Choroid plexus epithelial cell (primary cell): ENCODE results near the gene CELA2A.

Source experiments
- DNase-seq: peaks from one replicate; pipeline ENCODE4 v3.0.0-alpha.2; 2010; ENCODE audit warnings: low read depth
- H3K4me3 ChIP-seq: 2 replicates; pipeline ENCODE4 v1.5.1; 2011; ENCODE audit warnings: low read depth, mild to moderate bottlenecking, control low read depth, low read length, moderate library complexity
- CTCF ChIP-seq: conservative IDR thresholded peaks from 2 replicates; pipeline ENCODE4 v1.5.1; 2011; ENCODE audit warnings: low read depth, mild to moderate bottlenecking, control low read depth, inconsistent platforms, low read length, moderate library complexity

The CELA2A gene

GRCh38 chr1:15418806-15419515 is 37.6 kb upstream of the CELA2A start:
- TF ChIP-seq CTCF = no peak
- H3K4me3 ChIP-seq = no peak overlapping the region
- peak; percentile 68 for DNase-seq

DNA sequence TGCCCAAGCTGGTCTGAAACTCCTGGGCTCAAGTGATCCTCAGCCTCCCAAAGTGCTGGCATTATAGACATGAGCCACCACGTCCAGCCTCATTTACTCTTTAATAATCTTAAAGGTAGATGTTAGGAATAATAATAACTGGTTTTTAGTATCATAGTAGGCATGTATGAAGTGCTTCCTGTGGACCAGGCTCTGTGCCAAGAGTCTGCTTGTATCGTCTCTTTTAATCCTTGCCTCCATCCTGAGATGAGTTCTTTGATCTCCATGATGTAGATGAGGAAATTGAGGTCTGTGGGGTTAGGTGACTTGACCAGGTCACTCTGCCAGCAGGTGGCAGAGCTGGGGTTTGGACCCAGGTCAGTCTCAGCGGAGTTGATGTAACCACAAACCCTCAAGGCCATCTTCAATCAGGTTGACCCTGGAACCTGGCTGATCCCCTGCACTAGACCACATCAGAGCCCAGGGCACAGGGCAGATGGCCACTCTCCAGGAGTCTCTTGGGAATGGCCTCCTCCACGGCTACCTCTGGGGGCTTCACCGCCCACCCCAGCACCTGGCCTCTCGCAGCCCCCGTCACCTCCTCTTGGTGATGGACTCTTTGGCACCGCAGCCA is 35.6 kb upstream of the CELA2A start:
- TF ChIP-seq CTCF = no peak
- no peak overlapping the region for H3K4me3 ChIP-seq
- no peak for DNase-seq

DNA sequence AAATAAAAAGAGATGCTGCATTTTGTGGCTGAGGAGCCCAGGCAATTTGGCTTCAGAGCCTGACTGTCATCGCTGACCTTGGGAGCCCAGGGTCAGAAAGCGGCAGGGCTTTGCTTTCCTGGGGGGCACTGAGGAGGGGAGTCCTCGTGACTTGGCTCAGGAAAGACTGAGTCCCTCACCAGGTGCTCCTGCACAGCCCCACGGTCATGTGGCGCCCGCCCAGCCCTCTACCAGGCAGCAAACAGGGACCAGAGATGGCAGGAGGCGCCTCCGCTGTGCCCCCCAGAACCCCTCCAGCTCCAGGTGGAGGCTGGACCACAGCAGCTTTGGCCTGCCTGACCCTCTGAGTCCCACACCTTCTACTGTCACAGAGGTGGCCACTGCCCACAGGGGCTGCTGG is 33.7 kb upstream of the CELA2A start:
- H3K4me3 ChIP-seq = no peak overlapping the region
- DNase-seq = no peak
- TF ChIP-seq CTCF = no peak

GRCh38 chr1:15423355-15424077 is 33.0 kb upstream of the CELA2A start:
- no peak for TF ChIP-seq CTCF
- no peak overlapping the region for H3K4me3 ChIP-seq
- DNase-seq = no peak

- no peak for TF ChIP-seq CTCF
- DNase-seq = no peak
- no peak overlapping the region for H3K4me3 ChIP-seq
Observed at GRCh38 chr1:15424146-15424667, 32.3 kb upstream of the CELA2A start.

DNA sequence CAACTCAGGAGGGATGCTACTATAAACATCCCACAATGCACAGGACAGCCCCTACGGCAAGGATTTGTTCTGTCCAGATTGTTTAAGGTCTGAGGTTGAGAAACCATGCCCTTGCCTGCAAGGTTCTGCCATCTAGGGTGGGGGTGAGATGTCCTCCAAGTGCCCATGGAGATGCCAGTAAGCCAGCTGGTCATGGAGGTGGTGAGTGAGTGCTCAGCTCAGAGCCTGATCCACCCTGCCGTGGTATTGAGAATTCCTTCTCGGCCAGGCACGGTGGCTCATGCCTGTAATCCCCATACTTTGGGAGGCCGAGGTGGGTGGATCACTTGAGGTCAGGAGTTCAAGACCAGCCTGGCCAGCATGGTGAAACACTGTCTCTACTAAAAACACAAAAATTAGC is 31.6 kb upstream of the CELA2A start:
- no peak overlapping the region for H3K4me3 ChIP-seq
- TF ChIP-seq CTCF = no peak
- DNase-seq = no peak
